HCT116 (cell line): Measurements from ENCODE around the gene MLEC. TPM values are rescaled to one million over a fixed set of nuclear protein-coding genes. Genes with fewer than 3 reads are reported as not detected.

Experiments used
- ATAC-seq: fragments of 200-7000 bp; cut with Tn5 transposase; 2 replicates; pipeline ENCODE4 v1.9.1; 2020; ENCODE audit warnings: mild to moderate bottlenecking, moderate library complexity
- BruUV-seq: library from RNA; stranded (reverse); fragments of 400-500 nt; replicated peaks from 2 replicates; lab custom pipeline; 2021; lab: Mats Ljungman, UMichigan
- CTCF ChIA-PET: fragments of 300-600 bp; sonication (Branson Sonifier 250); formaldehyde crosslinking; loops from one replicate; lab custom pipeline; 2021; ENCODE audit warnings: antibody characterized with exemption; lab: Charles Lee
- POLR2A ChIA-PET: fragments of 300-600, 350-600 bp; sonication (Branson Sonifier 250); formaldehyde crosslinking; loops from one replicate; lab custom pipeline; 2021; ENCODE audit warnings: antibody characterized with exemption; lab: Charles Lee
- RAD21 ChIA-PET, 2 experiments: fragments of 300-600 bp; sonication (Branson Sonifier 250); formaldehyde crosslinking; loops; one replicate each; lab custom pipeline; 2023; ENCODE audit warnings: low total read pairs in 2 of 2; ENCODE audit not compliant: uncharacterized antibody in 2 of 2, unreplicated experiment in 2 of 2, low non-redundant PET in 1 of 2; lab: Charles Lee
- DNase-seq: peaks from one replicate; pipeline ENCODE4 v3.0.0-alpha.2; 2010; ENCODE audit warnings: low read depth, low spot score
- H2AFZ ChIP-seq: fragments of 200-600 bp; shearing (Covaris generic), sonication (generic); 2 replicates; pipeline ENCODE4 v1.6.1; 2017; ENCODE audit warnings: low read depth, mixed run types, mixed read lengths, antibody characterized with exemption, low read length; ENCODE audit not compliant: poor library complexity, severe bottlenecking
- H3K27ac ChIP-seq: 2 replicates; pipeline ENCODE4 v1.5.1; 2012; ENCODE audit warnings: low read depth, low read length
- H3K27me3 ChIP-seq: fragments of 200-600 bp; sonication (generic); 2 replicates; pipeline ENCODE4 v1.6.1; 2016; ENCODE audit warnings: mixed run types, low read length, mixed read lengths; ENCODE audit not compliant: insufficient read depth
- H3K36me3 ChIP-seq, 2 experiments: fragments of 200-500 bp in 1 of 2; fragments of 200-600 bp in 1 of 2; sonication (Bioruptor generic) in 1 of 2; sonication (generic) in 1 of 2; 2 replicates each; pipeline versions ENCODE4 v1.5.1 to v1.6.1; 2014 to 2016; ENCODE audit warnings: low read length in 2 of 2, inconsistent platforms in 1 of 2, mixed read lengths in 1 of 2, mixed run types in 1 of 2; ENCODE audit not compliant: insufficient read depth in 2 of 2, control insufficient read depth in 1 of 2
- H3K4me1 ChIP-seq, 2 experiments: fragments of 200-600 bp in 1 of 2; sonication (generic) in 1 of 2; 2 replicates each; pipeline versions ENCODE4 v1.5.1 to v1.6.1; 2012 to 2017; ENCODE audit warnings: low read length in 2 of 2, inconsistent platforms in 1 of 2, mild to moderate bottlenecking in 1 of 2, mixed read lengths in 1 of 2, mixed run types in 1 of 2, moderate library complexity in 1 of 2; ENCODE audit not compliant: insufficient read depth in 2 of 2, control insufficient read depth in 1 of 2
- H3K4me2 ChIP-seq: fragments of 200-600 bp; sonication (generic); 2 replicates; pipeline ENCODE4 v1.6.1; 2017; ENCODE audit warnings: mixed run types, low read length, mixed read lengths
- H3K4me3 ChIP-seq, 2 experiments: fragments of 200-600 bp in 1 of 2; sonication (generic) in 1 of 2; replicated peaks in 1 of 2; 2 replicates each; pipeline ENCODE4 v1.5.1; 2011 to 2016; ENCODE audit warnings: low read length in 2 of 2, control low read depth in 1 of 2, low read depth in 1 of 2, mild to moderate bottlenecking in 1 of 2, mixed read lengths in 1 of 2, mixed run types in 1 of 2
- H3K79me2 ChIP-seq: fragments of 200-600 bp; sonication (generic); 2 replicates; pipeline ENCODE4 v1.6.1; 2017; ENCODE audit warnings: mild to moderate bottlenecking, mixed run types, low read length, moderate library complexity, mixed read lengths; ENCODE audit not compliant: insufficient read depth
- H3K9ac ChIP-seq: fragments of 200-600 bp; sonication (generic); 2 replicates; pipeline ENCODE4 v1.6.1; 2016; ENCODE audit warnings: low read length, mixed read lengths
- H3K9me2 ChIP-seq: fragments of 200-600 bp; sonication (generic), shearing (Covaris generic); 2 replicates; pipeline ENCODE4 v1.6.1; 2017; ENCODE audit warnings: mixed run types, mild to moderate bottlenecking, moderate library complexity; ENCODE audit not compliant: insufficient read depth
- H3K9me3 ChIP-seq, 2 experiments: fragments of 200-500 bp in 1 of 2; fragments of 200-600 bp in 1 of 2; sonication (Bioruptor generic) in 1 of 2; sonication (generic) in 1 of 2; 2 replicates each; pipeline ENCODE4 v1.6.1; 2014 to 2017; ENCODE audit warnings: low read length in 2 of 2, mixed read lengths in 2 of 2, inconsistent platforms in 1 of 2, low read depth in 1 of 2, mild to moderate bottlenecking in 1 of 2, mixed run types in 1 of 2, moderate library complexity in 1 of 2; ENCODE audit not compliant: control insufficient read depth in 1 of 2, insufficient read depth in 1 of 2
- H4K20me1 ChIP-seq: fragments of 200-600 bp; sonication (generic), shearing (Covaris generic); 2 replicates; pipeline ENCODE4 v1.6.1; 2017; ENCODE audit warnings: mixed run types, mild to moderate bottlenecking, moderate library complexity; ENCODE audit not compliant: insufficient read depth
- CBX3 ChIP-seq: IDR thresholded peaks from 2 replicates; pipeline ENCODE4 v1.6.1; 2012; ENCODE audit warnings: low read depth
- CEBPB ChIP-seq: IDR thresholded peaks from 2 replicates; pipeline ENCODE4 v1.6.1; 2012; ENCODE audit warnings: low read depth
- CTCF ChIP-seq, 3 experiments: fragments of 200-600 bp in 1 of 3; sonication (generic) in 1 of 3; IDR thresholded peaks in 2 of 3; conservative IDR thresholded peaks in 1 of 3; 2 replicates each; pipeline ENCODE4 v1.5.1; 2012 to 2017; ENCODE audit warnings: low read depth in 2 of 3, low read length in 2 of 3, antibody characterized with exemption in 1 of 3, borderline replicate concordance in 1 of 3, control low read depth in 1 of 3, mild to moderate bottlenecking in 1 of 3, mixed read lengths in 1 of 3, mixed run types in 1 of 3, moderate library complexity in 1 of 3; ENCODE audit not compliant: insufficient read depth in 1 of 3
- EZH2phosphoT487 ChIP-seq: fragments of 200-600 bp; IDR thresholded peaks from 2 replicates; pipeline ENCODE4 v1.6.1; 2018; ENCODE audit warnings: antibody characterized with exemption, borderline replicate concordance
- JUND ChIP-seq: IDR thresholded peaks from 2 replicates; pipeline ENCODE4 v1.6.1; 2012
- MAX ChIP-seq: IDR thresholded peaks from 2 replicates; pipeline ENCODE4 v1.6.1; 2012
- POLR2A ChIP-seq: IDR thresholded peaks from 2 replicates; pipeline ENCODE4 v1.7.0; 2011; ENCODE audit warnings: borderline replicate concordance; ENCODE audit not compliant: insufficient read depth, insufficient read length; ENCODE audit errors: extremely low read depth
- POLR2AphosphoS5 ChIP-seq: IDR thresholded peaks from 2 replicates; pipeline ENCODE4 v1.6.1; 2011; ENCODE audit warnings: mild to moderate bottlenecking, low read depth, low read length, moderate library complexity
- SIN3A ChIP-seq: IDR thresholded peaks from 2 replicates; pipeline ENCODE4 v1.6.1; 2012; ENCODE audit warnings: low read depth
- YY1 ChIP-seq: IDR thresholded peaks from 2 replicates; pipeline ENCODE4 v1.6.1; 2011; ENCODE audit warnings: low read length, low read depth, moderate library complexity, mild to moderate bottlenecking; ENCODE audit not compliant: insufficient replicate concordance; ENCODE audit errors: extremely low read depth
- ZBTB33 ChIP-seq: IDR thresholded peaks from 2 replicates; pipeline ENCODE4 v1.6.1; 2011; ENCODE audit warnings: mild to moderate bottlenecking, low read length, moderate library complexity; ENCODE audit not compliant: insufficient replicate concordance; ENCODE audit errors: extremely low read depth
- ZFX ChIP-seq: fragments of 450-650 bp; IDR thresholded peaks from 2 replicates; pipeline ENCODE4 v1.6.1; 2017
- ZNF274 ChIP-seq: fragments of 200-500 bp; sonication (Bioruptor generic); IDR thresholded peaks from 2 replicates; pipeline ENCODE4 v1.6.1; 2014; ENCODE audit warnings: mild to moderate bottlenecking, low read depth, low read length, inconsistent platforms
- intact Hi-C: fragments of 100-400 bp; cut with micrococcal nuclease; formaldehyde crosslinking; loops from 2 replicates; pipeline ENCODE4 v1.10.0; 2022
- total RNA-seq: library from RNA; stranded (reverse); gene quantifications from one replicate; pipeline ENCODE4 v1.2.1, GENCODE V29; 2021; ENCODE audit not compliant: unreplicated experiment

Gene MLEC
- total RNA-seq, 1 experiment from 2014 or later, result 152 TPM

- intact Hi-C loops, result no loop called here
- Histone ChIP-seq H3K4me3 (no peak overlapping the region), H3K79me2 (no peaks in the 10 kb centered on the region), H3K9ac (no peak overlapping the region), H3K27me3 (no peaks in the 10 kb centered on the region), H3K36me3 (no peaks in the 10 kb centered on the region), H4K20me1 (no peaks in the 10 kb centered on the region), H3K4me1 (peaks cover 5 to 25% of the 10 kb centered on the region in 2 experiments; a peak in 3 of 4 replicates), H3K27ac (no peak overlapping the region), H3K9me2 (no peaks in the 10 kb centered on the region), H3K4me2 (no peak overlapping the region), H2AFZ (no peak overlapping the region), H3K9me3 (no peaks in the 10 kb centered on the region)
- RAD21 ChIA-PET, result interaction anchor here in 1 of 2 experiments (0.7 kb wide), 1 partner anchor 19 kb away, joined by 3 read pairs; no protein-coding TSS in a partner anchor
- no peak for DNase-seq
- no TSS peak for BruUV-seq
- CTCF ChIA-PET, result no interaction called here
- TF ChIP-seq EZH2phosphoT487 (no peak), SIN3A (no peak), ZFX (no peak), YY1 (no peak), ZNF274 (no peak), POLR2AphosphoS5 (no peak), JUND (no peak), CTCF (IDR thresholded peaks at IDR 0.05 in 2 of 3, conservative IDR thresholded peaks at IDR 0.05 in 1 of 3; ENCODE audit: borderline replicate concordance in 1 of 3, insufficient read depth in 1 of 3, low read depth in 2 of 3, low read length in 2 of 3) (no peak), CBX3 (no peak), MAX (no peak), CEBPB (no peak), ZBTB33 (no peak), POLR2A (no peak)
- ATAC-seq, result no peak
- POLR2A ChIA-PET, result interaction anchor here (0.6 kb wide), 1 partner anchor 340 kb away, joined by 3 read pairs; no protein-coding TSS in a partner anchor
Measured at GRCh38 chr12:120652656-120653435, 34.1 kb upstream of the MLEC start.
